Body of pancreas (tissue), 4 donors: Measurements from ENCODE around the gene C6orf58. TPM values are rescaled to one million over a fixed set of nuclear protein-coding genes. Genes with fewer than 3 reads are reported as not detected.
A peak's percentile ranks its signal among the peaks of the same experiment; 100 is the strongest.

Experiments
- ATAC-seq: fragments of 150-250 bp; one replicate; pipeline ENCODE4 v1.9.1; 2016
- DNase-seq, 4 donors: peaks; one replicate each; pipeline ENCODE4 v3.0.0-alpha.2; 2019
- H3K27ac ChIP-seq, 4 donors: fragments of 200-600 bp; sonication (generic); 1 replicate in 3 of 4; 2 replicates in 1 of 4; pipeline versions ENCODE4 v1.5.1 to v1.6.1; 2016 to 2019; ENCODE audit warnings: mild to moderate bottlenecking in 1 of 4, mixed read lengths in 1 of 4, moderate library complexity in 1 of 4
- H3K27me3 ChIP-seq, 2 donors: fragments of 200-600 bp; sonication (generic); one replicate each; pipeline ENCODE4 v1.6.0; 2016; ENCODE audit warnings: mild to moderate bottlenecking in 1 of 2
- H3K36me3 ChIP-seq, 2 donors: fragments of 200-600 bp; sonication (generic); replicated peaks in 1 of 2; 2 replicates each; pipeline ENCODE4 v1.5.1; 2016; ENCODE audit warnings: low read depth in 2 of 2; ENCODE audit not compliant: insufficient read depth in 1 of 2
- H3K4me1 ChIP-seq: fragments of 200-600 bp; sonication (generic); one replicate; pipeline ENCODE4 v1.6.0; 2016
- H3K4me3 ChIP-seq, 2 donors: fragments of 200-600 bp; sonication (generic); 1 replicate in 1 of 2; 2 replicates in 1 of 2; pipeline ENCODE4 v1.5.1; 2016 to 2019
- H3K9me3 ChIP-seq, 3 donors: fragments of 200-600 bp; sonication (generic); 1 replicate in 2 of 3; 2 replicates in 1 of 3; pipeline ENCODE4 v1.5.1; 2016
- POLR2A ChIP-seq, 3 donors: fragments of 450-650 bp; IDR thresholded peaks; one replicate each; pipeline ENCODE4 v1.6.1; 2016; ENCODE audit warnings: antibody characterized with exemption in 3 of 3, mild to moderate bottlenecking in 2 of 3
- WGBS, 2 donors: methylation state at CpG; one replicate each; pipeline ENCODE4 v1.1.5; 2017; 5-methylcytosine and 5-hydroxymethylcytosine counted together
- intact Hi-C: fragments of 100-400 bp; cut with DNase I; formaldehyde crosslinking; loops from one replicate; pipeline ENCODE4 v1.15.1; 2023
- total RNA-seq, 2 donors: library from RNA; depleted of rRNA; stranded (reverse); fragments of >200 nt; gene quantifications; one replicate each; pipeline ENCODE4 v1.1.0, GENCODE V29; 2016
- TF ChIP-seq, protein P1 (sequence below), 7 experiments: fragments of 450-650 bp in 4 of 7; fragments of 200-600 bp in 3 of 7; sonication (generic) in 3 of 7; IDR thresholded peaks; one replicate each; pipeline ENCODE4 v1.5.1; 2016 to 2019; ENCODE audit warnings: antibody characterized with exemption in 7 of 7

Gene C6orf58
- total RNA-seq, 2 donors from 2014 or later, result not detected

DNA sequence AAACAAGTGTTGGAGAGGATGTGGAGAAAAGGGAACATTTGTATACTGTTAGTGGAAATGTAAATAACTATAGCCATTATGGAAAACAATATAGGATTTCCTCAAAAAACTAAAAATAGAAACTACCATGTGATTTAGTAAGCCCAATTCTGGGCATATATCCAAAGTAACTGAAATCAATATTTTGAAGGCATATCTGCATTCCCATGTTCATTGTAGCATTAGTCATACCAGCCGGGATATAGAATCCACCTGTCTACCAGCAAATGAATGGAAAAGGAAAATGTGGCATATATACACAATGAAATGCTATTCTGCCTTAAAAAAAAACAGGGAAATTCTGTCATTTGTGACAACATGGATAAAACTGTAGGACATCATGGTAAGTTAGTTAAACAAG is 15.3 kb upstream of the C6orf58 start:
- ATAC-seq, result peak; percentile 76
- no peak for TF ChIP-seq POLR2A (IDR thresholded peaks at IDR 0.05)
- TF ChIP-seq, protein P1, sequence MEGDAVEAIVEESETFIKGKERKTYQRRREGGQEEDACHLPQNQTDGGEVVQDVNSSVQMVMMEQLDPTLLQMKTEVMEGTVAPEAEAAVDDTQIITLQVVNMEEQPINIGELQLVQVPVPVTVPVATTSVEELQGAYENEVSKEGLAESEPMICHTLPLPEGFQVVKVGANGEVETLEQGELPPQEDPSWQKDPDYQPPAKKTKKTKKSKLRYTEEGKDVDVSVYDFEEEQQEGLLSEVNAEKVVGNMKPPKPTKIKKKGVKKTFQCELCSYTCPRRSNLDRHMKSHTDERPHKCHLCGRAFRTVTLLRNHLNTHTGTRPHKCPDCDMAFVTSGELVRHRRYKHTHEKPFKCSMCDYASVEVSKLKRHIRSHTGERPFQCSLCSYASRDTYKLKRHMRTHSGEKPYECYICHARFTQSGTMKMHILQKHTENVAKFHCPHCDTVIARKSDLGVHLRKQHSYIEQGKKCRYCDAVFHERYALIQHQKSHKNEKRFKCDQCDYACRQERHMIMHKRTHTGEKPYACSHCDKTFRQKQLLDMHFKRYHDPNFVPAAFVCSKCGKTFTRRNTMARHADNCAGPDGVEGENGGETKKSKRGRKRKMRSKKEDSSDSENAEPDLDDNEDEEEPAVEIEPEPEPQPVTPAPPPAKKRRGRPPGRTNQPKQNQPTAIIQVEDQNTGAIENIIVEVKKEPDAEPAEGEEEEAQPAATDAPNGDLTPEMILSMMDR (IDR thresholded peaks at IDR 0.05), result no peak
- no peak overlapping the region for H3K4me3 ChIP-seq
- H3K36me3 ChIP-seq, result no peaks in the 10 kb centered on the region
- H3K9me3 ChIP-seq, result no peaks in the 10 kb centered on the region
- H3K27me3 ChIP-seq, result no peaks in the 10 kb centered on the region
- WGBS, 2 donors, result 15 to 20% methylated on average over 1 of the region's 1 CpG
- no peak for DNase-seq
- peaks cover 9% of the 10 kb centered on the region for H3K4me1 ChIP-seq
- intact Hi-C loops, result no loop called here
- no peak overlapping the region for H3K27ac ChIP-seq

DNA sequence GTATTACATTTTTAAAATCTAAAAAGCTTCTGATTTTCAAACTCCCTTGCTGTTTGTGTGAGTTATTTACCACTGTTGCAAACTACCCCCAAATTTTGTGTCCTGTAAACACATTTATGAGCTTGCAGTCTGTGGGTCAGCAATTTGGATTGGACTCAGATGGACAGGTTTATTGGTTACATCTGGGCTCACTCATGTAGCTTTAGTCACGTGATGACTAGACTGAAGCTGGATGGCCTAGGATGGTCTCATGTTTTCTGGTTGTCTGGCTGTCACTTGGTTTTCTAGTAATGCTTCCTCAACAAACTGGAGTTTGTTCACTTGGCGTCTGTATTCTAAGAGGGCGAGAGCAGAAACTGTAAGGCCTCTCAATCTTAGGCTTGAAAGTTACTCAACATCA is 12.2 kb upstream of the C6orf58 start:
- TF ChIP-seq, protein P1 (IDR thresholded peaks at IDR 0.05), result no peak
- no peaks in the 10 kb centered on the region for H3K36me3 ChIP-seq
- no peak overlapping the region for H3K4me3 ChIP-seq
- H3K9me3 ChIP-seq, result no peaks in the 10 kb centered on the region
- 86 to 89% methylated on average over 3 of the region's 3 CpGs for WGBS, 2 donors
- no peak for DNase-seq
- H3K4me1 ChIP-seq, result peaks cover 9% of the 10 kb centered on the region
- H3K27me3 ChIP-seq, result no peaks in the 10 kb centered on the region
- no peak for ATAC-seq
- H3K27ac ChIP-seq, result no peak overlapping the region
- intact Hi-C loops, result no loop called here

DNA sequence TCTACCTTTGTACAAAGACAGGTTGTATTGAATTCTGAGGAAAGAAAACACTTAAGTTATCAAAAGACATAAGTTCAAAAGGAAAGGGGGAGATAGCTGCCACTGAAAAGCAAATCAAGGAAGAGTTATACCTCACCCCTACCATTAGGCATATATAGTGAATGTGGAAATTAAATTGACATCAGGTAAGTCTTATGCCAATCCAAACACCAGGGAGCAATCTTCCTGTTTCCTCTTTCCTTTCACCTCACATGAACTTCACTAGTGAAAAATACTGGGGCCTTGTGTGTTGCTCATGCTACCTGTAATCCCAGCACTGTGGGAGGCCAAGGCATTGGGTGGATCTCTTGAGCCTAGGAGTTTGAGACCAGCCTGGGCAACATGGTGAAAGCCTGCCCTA is 10.9 kb upstream of the C6orf58 start:
- peaks cover 9% of the 10 kb centered on the region for H3K4me1 ChIP-seq
- intact Hi-C loops, result no loop called here
- TF ChIP-seq, protein P1 (IDR thresholded peaks at IDR 0.05), result no peak
- TF ChIP-seq POLR2A (IDR thresholded peaks at IDR 0.05), result no peak
- DNase-seq (no peak), ATAC-seq (peak; percentile 82)
- H3K27ac ChIP-seq, result peak overlapping the region in 1 of 4 donors; percentile 1
- no peaks in the 10 kb centered on the region for H3K27me3 ChIP-seq
- no peaks in the 10 kb centered on the region for H3K9me3 ChIP-seq
- no peak overlapping the region for H3K4me3 ChIP-seq
- no peaks in the 10 kb centered on the region for H3K36me3 ChIP-seq

DNA sequence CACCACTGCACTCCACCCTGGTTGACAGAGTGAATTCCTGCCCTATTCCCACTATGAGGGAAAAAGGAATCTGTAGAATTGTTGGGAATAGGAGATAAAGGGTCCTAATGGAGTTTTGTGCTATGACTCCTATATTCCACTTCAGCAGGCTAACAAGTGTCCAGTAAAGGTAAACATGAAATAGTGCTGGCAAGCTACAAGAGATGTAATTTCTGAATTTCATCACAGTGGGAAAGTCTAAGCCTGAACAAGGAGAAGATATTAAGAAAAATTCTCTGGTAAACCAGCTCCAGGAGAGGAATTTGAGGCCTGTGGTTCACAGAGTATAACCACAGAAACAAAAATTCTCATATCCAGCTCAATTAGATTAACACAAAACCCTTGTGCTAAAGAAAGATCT is 10.3 kb upstream of the C6orf58 start:
- Histone ChIP-seq H3K4me3 (no peak overlapping the region), H3K4me1 (peaks cover 9% of the 10 kb centered on the region), H3K36me3 (no peaks in the 10 kb centered on the region), H3K27me3 (no peaks in the 10 kb centered on the region), H3K9me3 (no peaks in the 10 kb centered on the region), H3K27ac (peak overlapping the region in 1 of 4 donors; percentile 1)
- TF ChIP-seq, protein P1 (IDR thresholded peaks at IDR 0.05), result no peak
- no peak for TF ChIP-seq POLR2A (IDR thresholded peaks at IDR 0.05)
- ATAC-seq (no peak), DNase-seq (no peak)
- intact Hi-C loops, result no loop called here

GRCh38 chr6:127567476-127567875 is 9.5 kb upstream of the C6orf58 start:
- Histone ChIP-seq H3K9me3 (no peaks in the 10 kb centered on the region), H3K27me3 (no peaks in the 10 kb centered on the region), H3K27ac (no peak overlapping the region), H3K36me3 (no peaks in the 10 kb centered on the region), H3K4me3 (no peak overlapping the region), H3K4me1 (peaks cover 9% of the 10 kb centered on the region)
- WGBS, 2 donors, result 67 to 72% methylated on average over 2 of the region's 2 CpGs
- no peak for TF ChIP-seq POLR2A (IDR thresholded peaks at IDR 0.05)
- no peak for DNase-seq
- intact Hi-C loops, result no loop called here
- ATAC-seq, result no peak
